GM23338 (cell line): ENCODE results near the gene BDH1. TPM values are rescaled to one million over a fixed set of nuclear protein-coding genes. Genes with fewer than 3 reads are reported as not detected.

ENCODE experiments used
- ATAC-seq: fragments of 200-7000 bp; cut with Tn5 transposase; 3 replicates; pipeline ENCODE4 v1.9.1; 2020
- DNase-seq: peaks from one replicate; pipeline ENCODE4 v3.0.0-alpha.2; 2015; ENCODE audit warnings: low spot score
- H2AFZ ChIP-seq: fragments of 200-600 bp; sonication (generic); 2 replicates; pipeline ENCODE4 v1.8.0; 2016; ENCODE audit warnings: antibody characterized with exemption, mild to moderate bottlenecking, moderate library complexity
- H3F3A ChIP-seq: fragments of 200-600 bp; sonication (generic); replicated peaks from 2 replicates; pipeline ENCODE4 v1.8.0; 2017; ENCODE audit warnings: antibody characterized with exemption, mixed run types, low read depth
- H3K27ac ChIP-seq: fragments of 200-600 bp; sonication (generic); 2 replicates; pipeline ENCODE4 v1.6.1; 2016; ENCODE audit warnings: low read depth
- H3K27me3 ChIP-seq: fragments of 200-600 bp; sonication (generic); 2 replicates; pipeline ENCODE4 v1.8.0; 2016; ENCODE audit warnings: mild to moderate bottlenecking, mixed run types, moderate library complexity; ENCODE audit not compliant: insufficient read depth
- H3K36me3 ChIP-seq: fragments of 200-600 bp; sonication (generic); 2 replicates; pipeline ENCODE4 v1.8.0; 2016; ENCODE audit warnings: mild to moderate bottlenecking; ENCODE audit not compliant: insufficient read depth
- H3K4me1 ChIP-seq: fragments of 200-600 bp; sonication (generic); 2 replicates; pipeline ENCODE4 v1.8.0; 2016; ENCODE audit warnings: mild to moderate bottlenecking, moderate library complexity; ENCODE audit not compliant: insufficient read depth
- H3K4me2 ChIP-seq: fragments of 200-600 bp; sonication (generic); 2 replicates; pipeline ENCODE4 v1.7.1; 2017; ENCODE audit warnings: mixed run types
- H3K4me3 ChIP-seq: fragments of 200-600 bp; sonication (generic); 2 replicates; pipeline ENCODE4 v1.6.1; 2016; ENCODE audit warnings: mixed run types
- H3K79me2 ChIP-seq: fragments of 200-600 bp; sonication (generic); replicated peaks from 2 replicates; pipeline ENCODE4 v1.8.0; 2017; ENCODE audit warnings: mild to moderate bottlenecking; ENCODE audit not compliant: insufficient read depth
- H3K9me2 ChIP-seq: fragments of 200-600 bp; sonication (generic); 2 replicates; pipeline ENCODE4 v1.8.0; 2017; ENCODE audit not compliant: insufficient read depth
- H4K20me1 ChIP-seq: fragments of 200-600 bp; sonication (generic); replicated peaks from 2 replicates; pipeline ENCODE4 v1.8.0; 2017; ENCODE audit warnings: mild to moderate bottlenecking; ENCODE audit not compliant: insufficient read depth
- H3K27ac Mint-ChIP-seq: 2 replicates; pipeline ENCODE4 v1.8.0; 2020; ENCODE audit warnings: inconsistent platforms, mild to moderate bottlenecking, moderate library complexity, mixed read lengths
- H3K27me3 Mint-ChIP-seq: 3 replicates; pipeline ENCODE4 v1.8.0; 2022; ENCODE audit warnings: low read depth, mild to moderate bottlenecking, moderate library complexity, mixed read lengths, inconsistent platforms; ENCODE audit not compliant: insufficient read depth, poor library complexity
- H3K36me3 Mint-ChIP-seq: 3 replicates; pipeline ENCODE4 v1.8.0; 2021; ENCODE audit warnings: low read depth, mild to moderate bottlenecking, inconsistent platforms, moderate library complexity, mixed read lengths
- H3K4me1 Mint-ChIP-seq: 3 replicates; pipeline ENCODE4 v1.8.0; 2020; ENCODE audit warnings: mild to moderate bottlenecking, inconsistent platforms, mixed read lengths
- H3K4me3 Mint-ChIP-seq: 3 replicates; pipeline ENCODE4 v1.8.0; 2021; ENCODE audit warnings: moderate library complexity, mild to moderate bottlenecking, inconsistent platforms, mixed read lengths
- H3K9me3 Mint-ChIP-seq: 3 replicates; pipeline ENCODE4 v1.8.0; 2020; ENCODE audit warnings: moderate library complexity, mild to moderate bottlenecking, inconsistent platforms, mixed read lengths
- CREB1 ChIP-seq: fragments of 250-450 bp; sonication (Bioruptor Pico); IDR thresholded peaks from 2 replicates; pipeline ENCODE4 v1.5.0; 2020; ENCODE audit warnings: low read depth, mild to moderate bottlenecking, moderate library complexity
- CTCF ChIP-seq, 2 experiments: fragments of 200-600 bp in 1 of 2; sonication (generic) in 1 of 2; conservative IDR thresholded peaks; 2 replicates each; pipeline versions ENCODE4 v1.5.1 to v1.6.1; 2016 to 2017; ENCODE audit warnings: antibody characterized with exemption in 2 of 2, low read depth in 2 of 2, mild to moderate bottlenecking in 2 of 2, moderate library complexity in 1 of 2
- EZH2 ChIP-seq: fragments of 200-600 bp; sonication (generic); IDR thresholded peaks from one replicate; pipeline ENCODE4 v1.8.0; 2017; ENCODE audit warnings: antibody characterized with exemption, mild to moderate bottlenecking, low read depth; ENCODE audit not compliant: unreplicated experiment
- EZH2phosphoT487 ChIP-seq: fragments of 200-600 bp; sonication (generic); IDR thresholded peaks from one replicate; pipeline ENCODE4 v1.8.1; 2018; ENCODE audit warnings: antibody characterized with exemption; ENCODE audit not compliant: unreplicated experiment
- JUNB ChIP-seq: IDR thresholded peaks from one replicate; pipeline ENCODE4 v1.6.1; 2016; ENCODE audit warnings: antibody characterized with exemption; ENCODE audit not compliant: unreplicated experiment
- NANOG ChIP-seq: IDR thresholded peaks from 2 replicates; pipeline ENCODE4 v1.6.1; 2016; ENCODE audit warnings: antibody characterized with exemption, borderline replicate concordance
- POLR2AphosphoS5 ChIP-seq: IDR thresholded peaks from 2 replicates; pipeline ENCODE4 v1.6.1; 2016; ENCODE audit warnings: antibody characterized with exemption, low read depth
- REST ChIP-seq: IDR thresholded peaks from one replicate; pipeline ENCODE4 v1.6.1; 2018; ENCODE audit warnings: antibody characterized with exemption; ENCODE audit not compliant: unreplicated experiment
- STAT1 ChIP-seq: IDR thresholded peaks from one replicate; pipeline ENCODE4 v1.6.1; 2016; ENCODE audit warnings: antibody characterized with exemption; ENCODE audit not compliant: unreplicated experiment
- ZNF114 ChIP-seq: fragments of 250-450 bp; sonication (Bioruptor Pico); IDR thresholded peaks from 2 replicates; pipeline ENCODE4 v1.5.0; 2020; ENCODE audit warnings: mild to moderate bottlenecking, moderate library complexity
- ZNF331 ChIP-seq: fragments of 250-450 bp; sonication (Bioruptor Pico); IDR thresholded peaks from 2 replicates; pipeline ENCODE4 v1.5.0; 2020; ENCODE audit warnings: low read depth, mild to moderate bottlenecking, moderate library complexity
- ZNF462 ChIP-seq: fragments of 250-450 bp; sonication (Bioruptor Pico); IDR thresholded peaks from 2 replicates; pipeline ENCODE4 v1.5.0; 2020; ENCODE audit warnings: mild to moderate bottlenecking, moderate library complexity
- polyA plus RNA-seq: library from polyadenylated mRNA; unstranded; fragments of >200 nt; fragmentation: Nextera tagmentation; extraction: Ambion mirVana; gene quantifications from 2 replicates; pipeline ENCODE4 v1.2.1, GENCODE V29; 2016
- total RNA-seq: library from RNA; depleted of rRNA; stranded (reverse); fragments of >200 nt; shearing (Covaris generic); gene quantifications from 2 replicates; pipeline ENCODE4 v1.2.3, GENCODE V29; 2014
- TF ChIP-seq, protein P1 (sequence below): IDR thresholded peaks from 2 replicates; pipeline ENCODE4 v1.6.1; 2016; ENCODE audit warnings: antibody characterized with exemption

The BDH1 gene
- total and polyA plus RNA-seq, 2 experiments from 2014 or later, result 18.1 to 19.3 TPM

DNA sequence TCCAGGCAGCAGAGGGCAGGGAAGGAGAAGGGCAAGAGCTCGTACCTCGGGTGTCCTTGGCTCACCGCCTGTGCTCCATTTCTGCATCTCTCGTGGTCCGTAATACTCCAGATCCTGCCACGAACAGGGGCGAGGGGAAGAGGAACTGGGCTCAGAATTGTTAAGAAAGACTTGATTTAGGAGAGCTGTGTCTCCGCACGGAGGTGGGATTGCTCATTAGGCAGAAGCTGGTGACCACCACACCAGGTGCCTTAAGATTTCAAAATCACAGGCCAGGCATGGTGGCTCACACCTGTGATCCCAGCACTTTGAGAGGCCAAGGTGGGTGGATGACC lies 37.2 kb upstream of the BDH1 start:
- TF ChIP-seq JUNB, result no peak
- TF ChIP-seq POLR2AphosphoS5, result no peak
- TF ChIP-seq EZH2, result no peak
- no peak for TF ChIP-seq CREB1
- TF ChIP-seq, protein P1, sequence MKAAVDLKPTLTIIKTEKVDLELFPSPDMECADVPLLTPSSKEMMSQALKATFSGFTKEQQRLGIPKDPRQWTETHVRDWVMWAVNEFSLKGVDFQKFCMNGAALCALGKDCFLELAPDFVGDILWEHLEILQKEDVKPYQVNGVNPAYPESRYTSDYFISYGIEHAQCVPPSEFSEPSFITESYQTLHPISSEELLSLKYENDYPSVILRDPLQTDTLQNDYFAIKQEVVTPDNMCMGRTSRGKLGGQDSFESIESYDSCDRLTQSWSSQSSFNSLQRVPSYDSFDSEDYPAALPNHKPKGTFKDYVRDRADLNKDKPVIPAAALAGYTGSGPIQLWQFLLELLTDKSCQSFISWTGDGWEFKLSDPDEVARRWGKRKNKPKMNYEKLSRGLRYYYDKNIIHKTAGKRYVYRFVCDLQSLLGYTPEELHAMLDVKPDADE, result no peak
- no peak for TF ChIP-seq ZNF331 (CRISPR knock-in tag)
- TF ChIP-seq EZH2phosphoT487, result no peak
- TF ChIP-seq REST, result no peak
- TF ChIP-seq ZNF114 (CRISPR knock-in tag), result no peak
- no peak for TF ChIP-seq CTCF (conservative IDR thresholded peaks at IDR 0.05; ENCODE audit: low read depth in 2 of 2)
- TF ChIP-seq STAT1, result no peak
- TF ChIP-seq ZNF462 (CRISPR knock-in tag), result no peak
- no peak for TF ChIP-seq NANOG
- peaks cover 12% of the 10 kb centered on the region for H3K4me1 Mint-ChIP-seq
- Histone ChIP-seq H3F3A (no peaks in the 10 kb centered on the region), H3K27ac (no peak overlapping the region), H3K36me3 (no peaks in the 10 kb centered on the region), H3K4me1 (no peaks in the 10 kb centered on the region), H3K4me3 (no peak overlapping the region), H3K4me2 (no peak overlapping the region), H3K79me2 (no peaks in the 10 kb centered on the region), H3K27me3 (no peaks in the 10 kb centered on the region), H3K9me2 (no peaks in the 10 kb centered on the region), H4K20me1 (no peaks in the 10 kb centered on the region), H2AFZ (no peak overlapping the region)
- H3K9me3 Mint-ChIP-seq, result no peaks in the 10 kb centered on the region
- no peaks in the 10 kb centered on the region; the same call in 2 of the 3 replicates for H3K36me3 Mint-ChIP-seq
- peak overlapping the region; percentile 65; the same call in 1 of the 2 replicates for H3K27ac Mint-ChIP-seq
- DNase-seq (no peak), ATAC-seq (no peak)
- no peak overlapping the region for H3K4me3 Mint-ChIP-seq
- peaks cover 7% of the 10 kb centered on the region for H3K27me3 Mint-ChIP-seq
